ENCODE data around the gene CCNL1. TPM values are rescaled to one million over a fixed set of nuclear protein-coding genes. Genes with fewer than 3 reads are reported as not detected.

Gene CCNL1
- total RNA-seq: 19.2 TPM
- long read RNA-seq, partial matches to known transcripts: 0 of 19 reads
- long read RNA-seq, other reads (novel, unspliced or antisense): 13 of 19 reads

GRCh38 chr3:157159762-157160657, at the start of gene CCNL1:
Gene CCNL1, minus strand, starts transcription at chr3:157160147. Its CDS starts 53 bp downstream, at chr3:157160094.
- Histone ChIP-seq H3K4me1 (peaks cover 61% of the 10 kb centered on the region), H3K9me3 (replicated peaks) (no peaks in the 10 kb centered on the region), H3K27ac (replicated peaks) (peak within 1 kb of the TSS; percentile 99), H3K4me3 (peak within 1 kb of the TSS; percentile 83), H3K36me3 (peaks cover 39% of the 10 kb centered on the region), H3K27me3 (ENCODE audit: low read depth) (no peaks in the 10 kb centered on the region)
- TF ChIP-seq CTCF (IDR thresholded peaks at IDR 0.05; ENCODE audit: borderline replicate concordance): no peak
- intact Hi-C loops (cut with micrococcal nuclease): no loop called here
- peak; percentile 98 for DNase-seq

DNA sequence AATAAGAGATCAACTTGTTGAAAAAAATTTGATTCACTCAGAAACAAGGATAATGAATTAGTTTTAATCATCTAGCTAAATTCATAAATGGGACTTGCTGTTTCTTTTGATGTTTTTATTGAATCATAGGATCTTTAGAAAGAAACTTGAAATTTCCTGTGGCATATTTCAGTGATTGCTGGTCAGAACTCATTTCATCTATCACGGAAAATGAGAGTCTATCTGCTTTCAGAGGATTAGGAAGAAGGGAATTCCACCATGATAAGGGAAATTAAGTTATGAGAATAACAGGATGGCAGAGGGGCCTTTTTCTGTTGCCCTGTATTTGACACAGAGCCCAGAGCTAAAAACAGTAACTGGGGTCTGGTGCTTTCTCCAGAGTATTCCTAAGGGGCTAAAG, 44.9 kb upstream of the CCNL1 start:
- Histone ChIP-seq H3K27ac (replicated peaks) (peak overlapping the region; percentile 19), H3K36me3 (peaks cover 3% of the 10 kb centered on the region), H3K9me3 (replicated peaks) (no peaks in the 10 kb centered on the region), H3K27me3 (ENCODE audit: low read depth) (no peaks in the 10 kb centered on the region), H3K4me1 (peaks cover 13% of the 10 kb centered on the region), H3K4me3 (no peak overlapping the region)
- intact Hi-C loops (cut with micrococcal nuclease): loop anchor here (5.0 kb wide), 1 partner anchor 287 kb away; no protein-coding TSS in a partner anchor
- DNase-seq: no peak
- TF ChIP-seq CTCF (IDR thresholded peaks at IDR 0.05; ENCODE audit: borderline replicate concordance): no peak

DNA sequence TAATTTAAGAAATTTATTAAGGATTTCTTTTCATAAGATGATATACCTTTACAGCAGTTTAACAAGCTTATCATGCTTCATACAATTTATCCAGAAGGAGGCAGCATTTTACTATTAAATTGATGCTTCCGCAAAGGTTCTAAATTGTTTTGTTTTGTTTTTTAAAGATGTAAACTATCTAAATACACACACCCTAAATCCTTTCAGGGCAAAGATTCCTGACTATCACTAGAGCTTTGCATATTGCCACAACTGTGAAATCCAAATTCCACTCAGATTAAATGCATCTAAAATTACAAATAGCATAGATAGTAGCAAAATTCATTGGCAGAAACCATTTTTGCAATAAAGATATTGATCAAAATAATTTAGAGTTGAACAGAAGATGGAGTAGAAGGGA, 44.5 kb upstream of the CCNL1 start:
- Histone ChIP-seq H3K9me3 (replicated peaks) (no peaks in the 10 kb centered on the region), H3K4me3 (no peak overlapping the region), H3K27me3 (ENCODE audit: low read depth) (no peaks in the 10 kb centered on the region), H3K36me3 (peaks cover 3% of the 10 kb centered on the region), H3K27ac (replicated peaks) (no peak overlapping the region), H3K4me1 (peaks cover 13% of the 10 kb centered on the region)
- no peak for DNase-seq
- intact Hi-C loops (cut with micrococcal nuclease): loop anchor here (5.0 kb wide), 1 partner anchor 288 kb away; no protein-coding TSS in a partner anchor
- TF ChIP-seq CTCF (IDR thresholded peaks at IDR 0.05; ENCODE audit: borderline replicate concordance): peak; percentile 72

- peaks cover 13% of the 10 kb centered on the region for H3K4me1 ChIP-seq
- H3K9me3 ChIP-seq (replicated peaks): no peaks in the 10 kb centered on the region
- peak; percentile 54 for TF ChIP-seq CTCF (IDR thresholded peaks at IDR 0.05; ENCODE audit: borderline replicate concordance)
- H3K27ac ChIP-seq (replicated peaks): no peak overlapping the region
- no peaks in the 10 kb centered on the region for H3K36me3 ChIP-seq
- no peak overlapping the region for H3K4me3 ChIP-seq
- no peak for DNase-seq
- no peaks in the 10 kb centered on the region for H3K27me3 ChIP-seq (ENCODE audit: low read depth)
- intact Hi-C loops (cut with micrococcal nuclease): loop anchor here (5.0 kb wide), 1 partner anchor 291 kb away; no protein-coding TSS in a partner anchor
These were observed 41.8 kb upstream of the CCNL1 start for GRCh38 chr3:157201648-157202278.

DNA sequence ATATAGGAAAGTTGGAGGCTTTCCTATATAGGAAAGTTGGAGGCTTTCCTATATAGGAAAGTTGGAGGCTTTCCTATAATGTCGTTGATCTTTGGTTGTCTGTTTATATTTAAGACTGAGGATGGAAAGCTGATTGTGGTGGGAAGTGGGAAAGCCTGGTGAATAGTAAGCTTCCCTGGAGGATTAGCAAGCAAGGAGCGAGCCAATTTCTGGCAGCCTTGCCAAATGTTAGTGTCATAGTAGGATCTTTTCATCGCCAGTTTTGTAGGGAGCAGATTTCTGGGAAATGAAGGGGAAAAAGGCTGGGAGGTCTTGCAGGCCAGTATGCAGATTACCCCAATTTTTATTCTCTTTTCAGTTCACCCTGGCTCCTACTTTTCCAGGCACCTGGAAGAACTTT, 39.9 kb upstream of the CCNL1 start:
- no peak for DNase-seq
- Histone ChIP-seq H3K4me1 (peaks cover 9% of the 10 kb centered on the region), H3K27ac (replicated peaks) (no peak overlapping the region), H3K27me3 (ENCODE audit: low read depth) (no peaks in the 10 kb centered on the region), H3K9me3 (replicated peaks) (peaks cover 15% of the 10 kb centered on the region), H3K4me3 (no peak overlapping the region), H3K36me3 (no peaks in the 10 kb centered on the region)
- intact Hi-C loops (cut with micrococcal nuclease): loop anchor here (5.0 kb wide), 1 partner anchor 292 kb away; no protein-coding TSS in a partner anchor
- no peak for TF ChIP-seq CTCF (IDR thresholded peaks at IDR 0.05; ENCODE audit: borderline replicate concordance)
